Measurements from ENCODE around the gene TBC1D22A.
"Not testable (repeated sequence)": the region's sequence is repeated elsewhere in the genome, so short reads cannot be mapped to it uniquely, and the experiment has no call there.

The TBC1D22A gene

GRCh38 chr22:47131632-47132427 is 369.4 kb downstream of the TBC1D22A start:
- no peak for DNase-seq

GRCh38 chr22:47132428-47132825 is 370.0 kb downstream of the TBC1D22A start:
- DNase-seq, result no peak

- DNase-seq, result no peak
Observed at GRCh38 chr22:47133061-47133969, 370.9 kb downstream of the TBC1D22A start.

- DNase-seq, result no peak
Observed at GRCh38 chr22:47134222-47134621, 371.8 kb downstream of the TBC1D22A start.

GRCh38 chr22:47135338-47135737 is 372.9 kb downstream of the TBC1D22A start:
- DNase-seq, result no peak

- no peak for DNase-seq
Observed at GRCh38 chr22:47136050-47136449, 373.6 kb downstream of the TBC1D22A start.

GRCh38 chr22:47136671-47137070 is 374.2 kb downstream of the TBC1D22A start:
- no peak for DNase-seq

- peak; percentile 63 for DNase-seq
Observed at GRCh38 chr22:47139013-47139789, 376.8 kb downstream of the TBC1D22A start.

- DNase-seq, result no peak
Observed at GRCh38 chr22:47139790-47140119, 377.3 kb downstream of the TBC1D22A start.

- not testable (repeated sequence) for DNase-seq
Observed at GRCh38 chr22:47140975-47141374, 378.5 kb downstream of the TBC1D22A start.

- no peak for DNase-seq
Observed at GRCh38 chr22:47142427-47143046, 380.1 kb downstream of the TBC1D22A start.

GRCh38 chr22:47143249-47143938 is 380.9 kb downstream of the TBC1D22A start:
- no peak for DNase-seq

GRCh38 chr22:47144076-47144765 is 381.8 kb downstream of the TBC1D22A start:
- DNase-seq, result no peak

- DNase-seq, result no peak
Observed at GRCh38 chr22:47144791-47145425, 382.5 kb downstream of the TBC1D22A start.

GRCh38 chr22:47145883-47146282 is 383.4 kb downstream of the TBC1D22A start:
- DNase-seq, result no peak

GRCh38 chr22:47146391-47146790 is 383.9 kb downstream of the TBC1D22A start:
- no peak for DNase-seq

GRCh38 chr22:47146941-47147340 is 384.5 kb downstream of the TBC1D22A start:
- DNase-seq, result no peak

- no peak for DNase-seq
Observed at GRCh38 chr22:47147572-47147971, 385.1 kb downstream of the TBC1D22A start.

- no peak for DNase-seq
Observed at GRCh38 chr22:47148510-47148909, 386.1 kb downstream of the TBC1D22A start.

GRCh38 chr22:47148956-47149728 is 386.7 kb downstream of the TBC1D22A start:
- no peak for DNase-seq

Data from right hindlimb (tissue), 1 donor.